ENCODE data around the gene PNPLA1.
A peak's percentile ranks its signal among the peaks of the same experiment; 100 is the strongest.

PNPLA1 gene

GRCh38 chr6:36244641-36245280 lies 25.1 kb upstream of the PNPLA1 start:
- DNase-seq (ENCODE audit: low read depth), result no peak
- TF ChIP-seq, protein P1, sequence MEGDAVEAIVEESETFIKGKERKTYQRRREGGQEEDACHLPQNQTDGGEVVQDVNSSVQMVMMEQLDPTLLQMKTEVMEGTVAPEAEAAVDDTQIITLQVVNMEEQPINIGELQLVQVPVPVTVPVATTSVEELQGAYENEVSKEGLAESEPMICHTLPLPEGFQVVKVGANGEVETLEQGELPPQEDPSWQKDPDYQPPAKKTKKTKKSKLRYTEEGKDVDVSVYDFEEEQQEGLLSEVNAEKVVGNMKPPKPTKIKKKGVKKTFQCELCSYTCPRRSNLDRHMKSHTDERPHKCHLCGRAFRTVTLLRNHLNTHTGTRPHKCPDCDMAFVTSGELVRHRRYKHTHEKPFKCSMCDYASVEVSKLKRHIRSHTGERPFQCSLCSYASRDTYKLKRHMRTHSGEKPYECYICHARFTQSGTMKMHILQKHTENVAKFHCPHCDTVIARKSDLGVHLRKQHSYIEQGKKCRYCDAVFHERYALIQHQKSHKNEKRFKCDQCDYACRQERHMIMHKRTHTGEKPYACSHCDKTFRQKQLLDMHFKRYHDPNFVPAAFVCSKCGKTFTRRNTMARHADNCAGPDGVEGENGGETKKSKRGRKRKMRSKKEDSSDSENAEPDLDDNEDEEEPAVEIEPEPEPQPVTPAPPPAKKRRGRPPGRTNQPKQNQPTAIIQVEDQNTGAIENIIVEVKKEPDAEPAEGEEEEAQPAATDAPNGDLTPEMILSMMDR (IDR thresholded peaks at IDR 0.05; ENCODE audit: control insufficient read depth, insufficient read depth, low read depth, low read length, missing control alignments), result no peak
- H3K4me3 ChIP-seq (ENCODE audit: control insufficient read depth, low read depth, low read length), result no peak overlapping the region

DNA sequence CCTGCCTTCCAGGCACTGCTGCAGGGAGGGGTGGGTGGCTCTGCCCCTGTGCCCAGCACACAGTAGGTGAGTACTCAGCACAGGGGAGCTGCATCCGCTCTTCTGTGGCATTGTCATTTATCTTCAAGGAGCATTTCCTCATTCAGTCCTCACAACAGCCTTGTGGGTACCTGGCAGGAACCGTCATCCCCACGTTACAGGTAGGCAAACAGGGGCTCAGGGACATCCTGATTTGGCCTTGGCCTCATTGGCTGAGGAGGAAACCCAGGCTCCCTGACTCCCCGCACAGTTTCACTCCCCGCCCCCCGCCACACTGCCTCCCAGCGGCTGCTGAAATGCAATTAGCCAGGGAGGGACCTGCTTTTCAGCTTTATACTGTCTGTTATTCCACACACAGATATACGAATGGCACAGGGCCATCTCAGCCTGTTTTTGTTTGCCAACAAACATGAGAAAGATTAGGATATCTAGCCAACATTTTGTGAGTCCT lies 24.2 kb upstream of the PNPLA1 start:
- TF ChIP-seq, protein P1 (IDR thresholded peaks at IDR 0.05; ENCODE audit: control insufficient read depth, insufficient read depth, low read depth, low read length, missing control alignments), result no peak
- H3K4me3 ChIP-seq (ENCODE audit: control insufficient read depth, low read depth, low read length), result no peak overlapping the region
- DNase-seq (ENCODE audit: low read depth), result no peak

- TF ChIP-seq, protein P1 (IDR thresholded peaks at IDR 0.05; ENCODE audit: control insufficient read depth, insufficient read depth, low read depth, low read length, missing control alignments), result no peak
- DNase-seq (ENCODE audit: low read depth), result no peak
- H3K4me3 ChIP-seq (ENCODE audit: control insufficient read depth, low read depth, low read length), result no peak overlapping the region
Observed at GRCh38 chr6:36246506-36247268, 23.2 kb upstream of the PNPLA1 start.

DNA sequence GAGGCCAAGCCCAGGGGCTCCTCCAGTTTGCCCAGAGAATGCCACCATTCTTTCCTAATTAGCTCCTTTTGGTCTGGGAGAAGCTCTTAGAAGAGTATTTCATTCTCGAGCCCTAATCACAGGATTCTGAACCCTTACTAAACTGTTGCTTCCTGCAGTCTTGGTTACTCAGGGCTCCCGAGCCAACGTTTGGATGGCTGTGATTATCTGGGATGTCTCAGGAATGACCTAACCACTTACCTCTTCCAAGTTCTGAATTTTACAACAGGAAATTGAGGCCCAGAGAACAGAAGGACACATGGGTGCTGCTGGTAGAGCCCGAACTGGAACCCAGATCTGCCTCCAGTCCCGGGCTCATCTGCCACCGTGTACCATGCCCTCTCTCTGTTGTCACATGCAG lies 22.2 kb upstream of the PNPLA1 start:
- no peak overlapping the region for H3K4me3 ChIP-seq (ENCODE audit: control insufficient read depth, low read depth, low read length)
- DNase-seq (ENCODE audit: low read depth), result peak; percentile 25
- TF ChIP-seq, protein P1 (IDR thresholded peaks at IDR 0.05; ENCODE audit: control insufficient read depth, insufficient read depth, low read depth, low read length, missing control alignments), result no peak

DNA sequence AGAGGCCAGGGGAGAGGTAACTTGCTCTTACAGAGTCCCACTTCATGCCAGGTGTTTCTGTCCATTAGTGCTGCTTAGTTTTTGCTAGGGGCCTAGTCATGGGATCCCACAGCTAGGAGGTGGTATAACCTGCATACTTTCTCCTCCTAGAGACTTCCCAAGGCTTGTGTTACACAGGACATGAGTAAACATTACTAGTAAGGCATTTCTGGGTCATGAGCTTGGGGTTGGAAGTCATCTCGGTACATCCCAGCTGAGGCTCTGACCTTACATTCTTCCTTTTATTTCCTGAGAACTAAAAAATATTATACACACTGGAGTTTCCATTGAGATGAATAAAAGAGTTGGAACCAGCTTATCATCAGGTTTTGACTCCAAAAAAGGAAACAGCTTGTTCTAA lies 20.9 kb upstream of the PNPLA1 start:
- DNase-seq (ENCODE audit: low read depth), result peak; percentile 21
- no peak overlapping the region for H3K4me3 ChIP-seq (ENCODE audit: control insufficient read depth, low read depth, low read length)
- TF ChIP-seq, protein P1 (IDR thresholded peaks at IDR 0.05; ENCODE audit: control insufficient read depth, insufficient read depth, low read depth, low read length, missing control alignments), result peak; percentile 10

- peak; percentile 10 for DNase-seq (ENCODE audit: low read depth)
- no peak overlapping the region for H3K4me3 ChIP-seq (ENCODE audit: control insufficient read depth, low read depth, low read length)
- TF ChIP-seq, protein P1 (IDR thresholded peaks at IDR 0.05; ENCODE audit: control insufficient read depth, insufficient read depth, low read depth, low read length, missing control alignments), result no peak
Observed at GRCh38 chr6:36249536-36249935, 20.3 kb upstream of the PNPLA1 start.
